ENCODE measurements around the gene CDC7.
"Not testable (repeated sequence)": the region's sequence is repeated elsewhere in the genome, so short reads cannot be mapped to it uniquely, and the experiment has no call there.

CDC7 gene

GRCh38 chr1:91511386-91511785 lies 10.7 kb downstream of the CDC7 start:
- no peak for DNase-seq

GRCh38 chr1:91513160-91513559 lies 12.5 kb downstream of the CDC7 start:
- DNase-seq: no peak

GRCh38 chr1:91513706-91514105 lies 13.1 kb downstream of the CDC7 start:
- DNase-seq: no peak

- DNase-seq: no peak
Observed at GRCh38 chr1:91515994-91516393, 15.3 kb downstream of the CDC7 start.

- not testable (repeated sequence) for DNase-seq
Observed at GRCh38 chr1:91516605-91517004, 16.0 kb downstream of the CDC7 start.

GRCh38 chr1:91519167-91519566 lies 18.5 kb downstream of the CDC7 start:
- DNase-seq: not testable (repeated sequence)

- DNase-seq: no peak
Observed at GRCh38 chr1:91520942-91521507, 20.4 kb downstream of the CDC7 start.

GRCh38 chr1:91523482-91523881 lies 22.8 kb downstream of the CDC7 start:
- no peak for DNase-seq

- DNase-seq: no peak
Observed at GRCh38 chr1:91526496-91526895, 25.8 kb downstream of the CDC7 start.

- no peak for DNase-seq
Observed at GRCh38 chr1:91527266-91527765, 26.7 kb downstream of the CDC7 start.

- DNase-seq: no peak
Observed at GRCh38 chr1:91527781-91528180, 27.1 kb downstream of the CDC7 start.

GRCh38 chr1:91529856-91530255 lies 29.2 kb downstream of the CDC7 start:
- no peak for DNase-seq

- DNase-seq: no peak
Observed at GRCh38 chr1:91533361-91534024, 32.8 kb downstream of the CDC7 start.

- DNase-seq: no peak
Observed at GRCh38 chr1:91535441-91535840, 34.8 kb downstream of the CDC7 start.

- no peak for DNase-seq
Observed at GRCh38 chr1:91537281-91537986, 36.8 kb downstream of the CDC7 start.

GRCh38 chr1:91537987-91538304 lies 37.3 kb downstream of the CDC7 start:
- DNase-seq: no peak

GRCh38 chr1:91540910-91541309 lies 40.3 kb downstream of the CDC7 start:
- no peak for DNase-seq

- DNase-seq: no peak
Observed at GRCh38 chr1:91541918-91542533, 41.4 kb downstream of the CDC7 start.

- no peak for DNase-seq
Observed at GRCh38 chr1:91545506-91546300, 45.1 kb downstream of the CDC7 start.

- no peak for DNase-seq
Observed at GRCh38 chr1:91546301-91546581, 45.6 kb downstream of the CDC7 start.

- no peak for DNase-seq
Observed at GRCh38 chr1:91546876-91547275, 46.2 kb downstream of the CDC7 start.

GRCh38 chr1:91548376-91549040 lies 47.9 kb downstream of the CDC7 start:
- DNase-seq: no peak

All from activated CD4-positive, CD25-positive, alpha-beta regulatory T cell treated with anti-CD3 and anti-CD28 coated beads, Interleukin-2, amount 50 U/mL, for 72 hours (primary cell).